CD4-positive, alpha-beta memory T cell (primary cell): ENCODE data around the gene GPN2. TPM values are rescaled to one million over a fixed set of nuclear protein-coding genes. Genes with fewer than 3 reads are reported as not detected.
A peak's percentile ranks its signal among the peaks of the same experiment; 100 is the strongest.
"Not testable (repeated sequence)": the region's sequence is repeated elsewhere in the genome, so short reads cannot be mapped to it uniquely, and the experiment has no call there.

Experiments
- CTCF ChIA-PET: fragments of 350-600 bp; sonication (Branson Sonifier 250); formaldehyde crosslinking; loops from one replicate; lab custom pipeline; 2021; ENCODE audit warnings: inconsistent platforms; ENCODE audit not compliant: partially characterized antibody; lab: Charles Lee
- POLR2A ChIA-PET: fragments of 350-600 bp; sonication (Branson Sonifier 250); formaldehyde crosslinking; loops from one replicate; lab custom pipeline; 2021; ENCODE audit not compliant: partially characterized antibody; lab: Charles Lee
- DNase-seq, 5 donors: peaks; one replicate each; pipeline versions ENCODE4 v3.0.0 to v3.0.0-alpha.2; 2020 to 2022; ENCODE audit warnings: mixed read lengths in 1 of 5
- H3K27ac ChIP-seq: one replicate; pipeline ENCODE4 v1.7.0; 2013; ENCODE audit warnings: low read depth, low read length
- H3K27me3 ChIP-seq: 2 replicates; pipeline ENCODE4 v1.7.0; 2013; ENCODE audit warnings: mild to moderate bottlenecking, low read length, moderate library complexity; ENCODE audit not compliant: insufficient read depth
- H3K36me3 ChIP-seq: 2 replicates; pipeline ENCODE4 v1.7.0; 2013; ENCODE audit warnings: mild to moderate bottlenecking, low read length, moderate library complexity; ENCODE audit not compliant: insufficient read depth
- H3K4me1 ChIP-seq: 2 replicates; pipeline ENCODE4 v1.7.0; 2013; ENCODE audit warnings: mild to moderate bottlenecking, low read length, moderate library complexity; ENCODE audit not compliant: insufficient read depth
- H3K4me3 ChIP-seq, 2 donors: one replicate each; pipeline ENCODE4 v1.7.0; 2013; ENCODE audit warnings: low read length in 2 of 2, mild to moderate bottlenecking in 1 of 2
- H3K9me3 ChIP-seq, 2 donors: one replicate each; pipeline ENCODE4 v1.7.0; 2013; ENCODE audit warnings: low read length in 2 of 2, control low read depth in 1 of 2; ENCODE audit not compliant: control insufficient read depth in 1 of 2
- H3K27ac Mint-ChIP-seq, 7 donors: one replicate each; pipeline ENCODE4 v1.8.0; 2020 to 2021; ENCODE audit warnings: mixed read lengths in 7 of 7, mild to moderate bottlenecking in 6 of 7, inconsistent platforms in 3 of 7, moderate library complexity in 3 of 7
- H3K27me3 Mint-ChIP-seq, 2 donors: one replicate each; pipeline ENCODE4 v1.8.0; 2020 to 2021; ENCODE audit warnings: mixed read lengths in 2 of 2
- H3K36me3 Mint-ChIP-seq, 2 donors: one replicate each; pipeline ENCODE4 v1.8.0; 2020 to 2021; ENCODE audit warnings: mixed read lengths in 2 of 2, inconsistent platforms in 1 of 2, mild to moderate bottlenecking in 1 of 2
- H3K4me1 Mint-ChIP-seq, 4 donors: one replicate each; pipeline ENCODE4 v1.8.0; 2020 to 2021; ENCODE audit warnings: mixed read lengths in 4 of 4, mild to moderate bottlenecking in 1 of 4
- H3K4me3 Mint-ChIP-seq, 8 donors: one replicate each; pipeline ENCODE4 v1.8.0; 2020 to 2021; ENCODE audit warnings: mixed read lengths in 8 of 8, mild to moderate bottlenecking in 7 of 8, moderate library complexity in 6 of 8, inconsistent platforms in 3 of 8
- H3K9me3 Mint-ChIP-seq, 8 donors: one replicate each; pipeline ENCODE4 v1.8.0; 2020 to 2021; ENCODE audit warnings: mixed read lengths in 8 of 8, mild to moderate bottlenecking in 5 of 8, inconsistent platforms in 3 of 8, moderate library complexity in 1 of 8
- intact Hi-C: fragments of 100-400 bp; cut with micrococcal nuclease; formaldehyde crosslinking; loops from one replicate; pipeline ENCODE4 v1.15.1; 2023
- polyA plus RNA-seq, 2 donors: library from polyadenylated mRNA; unstranded; fragments of 300-500 nt; fragmentation: Illumina TruSeq; gene quantifications; one replicate each; pipeline ENCODE4 v1.2.3, GENCODE V29; 2021
- total RNA-seq, 2 experiments: library from RNA; stranded (reverse); gene quantifications; one replicate each; pipeline ENCODE4 v1.2.3, GENCODE V29; 2021

The GPN2 gene
- total and polyA plus RNA-seq, 4 experiments from 2014 or later, result 15.3 to 38.0 (median 27.9) TPM

- no peaks in the 10 kb centered on the region for H3K27me3 ChIP-seq
- no peak overlapping the region for H3K4me3 ChIP-seq
- peaks cover 68% of the 10 kb centered on the region for H3K36me3 ChIP-seq
- H3K9me3 ChIP-seq, result no peaks in the 10 kb centered on the region
- ChIA-PET CTCF (interaction anchor here (1.3 to 3.7 kb wide), 7 partner anchors 14 to 39 kb away, joined by 4 to 19 read pairs (median 11); no protein-coding TSS in a partner anchor), POLR2A (interaction anchor here (0.6 to 2.7 kb wide), 3 partner anchors 15 to 83 kb away, joined by 4 to 11 read pairs (median 4); no protein-coding TSS in a partner anchor)
- H3K27me3 Mint-ChIP-seq, result no peaks in the 10 kb centered on the region
- H3K4me3 Mint-ChIP-seq, result no peak overlapping the region
- peaks cover 47 to 81% of the 10 kb centered on the region in 2 donors for H3K36me3 Mint-ChIP-seq
- peaks cover 3 to 15% (median 8%) of the 10 kb centered on the region in 4 donors for H3K4me1 Mint-ChIP-seq
- no peak for DNase-seq
- H3K27ac Mint-ChIP-seq, result peak overlapping the region in 4 of 7 donors; percentile 13 to 62 (median 40)
- no peaks in the 10 kb centered on the region for H3K9me3 Mint-ChIP-seq
- no peak overlapping the region for H3K27ac ChIP-seq
- intact Hi-C loops, result no loop called here
- no peaks in the 10 kb centered on the region for H3K4me1 ChIP-seq
These were observed 41.6 kb downstream of the GPN2 start for GRCh38 chr1:26848499-26848898.

- intact Hi-C loops, H3K27me3 Mint-ChIP-seq, DNase-seq, H3K4me3 ChIP-seq, H3K9me3 Mint-ChIP-seq, H3K4me3 Mint-ChIP-seq, H3K27ac ChIP-seq, H3K4me1 ChIP-seq, H3K9me3 ChIP-seq, H3K27me3 ChIP-seq: not testable (repeated sequence)
- Mint-ChIP-seq H3K27ac (peak overlapping the region in 6 of 7 donors; percentile 3 to 82 (median 35)), H3K4me1 (peaks cover 0 to 12% (median 7%) of the 10 kb centered on the region in 4 donors), H3K36me3 (peaks cover 44 to 77% of the 10 kb centered on the region in 2 donors)
- POLR2A ChIA-PET, result interaction anchor here (0.6 to 1.0 kb wide), 2 partner anchors 14 to 82 kb away, joined by 4 read pairs; no protein-coding TSS in a partner anchor
- CTCF ChIA-PET, result interaction anchor here (1.3 to 3.7 kb wide), 4 partner anchors 17 to 39 kb away, joined by 3 to 19 read pairs (median 4); no protein-coding TSS in a partner anchor
- peaks cover 64% of the 10 kb centered on the region for H3K36me3 ChIP-seq
These were observed 42.3 kb downstream of the GPN2 start for GRCh38 chr1:26847826-26848225.

- Mint-ChIP-seq H3K4me1 (peaks cover under 1 to 10% (median 6%) of the 10 kb centered on the region in 4 donors), H3K4me3 (no peak overlapping the region), H3K27ac (peak overlapping the region in 4 of 7 donors; percentile 22 to 44 (median 32)), H3K27me3 (no peaks in the 10 kb centered on the region), H3K9me3 (no peaks in the 10 kb centered on the region), H3K36me3 (peaks cover 26 to 60% of the 10 kb centered on the region in 2 donors)
- Histone ChIP-seq H3K27ac (no peak overlapping the region), H3K9me3 (no peaks in the 10 kb centered on the region), H3K27me3 (no peaks in the 10 kb centered on the region), H3K36me3 (peaks cover 51% of the 10 kb centered on the region), H3K4me3 (no peak overlapping the region), H3K4me1 (peaks cover 6% of the 10 kb centered on the region)
- intact Hi-C loops, result no loop called here
- ChIA-PET CTCF (no interaction called here), POLR2A (no interaction called here)
- DNase-seq, result no peak
These were observed 45.5 kb downstream of the GPN2 start for GRCh38 chr1:26844424-26845196.

- no peaks in the 10 kb centered on the region for H3K9me3 Mint-ChIP-seq
- Histone ChIP-seq H3K36me3 (peaks cover 34% of the 10 kb centered on the region), H3K27me3 (no peaks in the 10 kb centered on the region), H3K4me1 (peaks cover 29% of the 10 kb centered on the region), H3K27ac (peak overlapping the region; percentile 90), H3K9me3 (no peaks in the 10 kb centered on the region), H3K4me3 (no peak overlapping the region)
- peaks cover 33 to 63% of the 10 kb centered on the region in 2 donors for H3K36me3 Mint-ChIP-seq
- DNase-seq, result no peak
- ChIA-PET POLR2A (no interaction called here), CTCF (interaction anchor here (1.4 to 10.7 kb wide), 3 partner anchors 17 to 37 kb away, joined by 4 to 184 read pairs (median 4); partner anchors contain the start of gene ZDHHC18)
- intact Hi-C loops, result no loop called here
- peaks cover 18 to 46% (median 25%) of the 10 kb centered on the region in 4 donors for H3K4me1 Mint-ChIP-seq
- H3K4me3 Mint-ChIP-seq, result no peak overlapping the region
- H3K27me3 Mint-ChIP-seq, result no peaks in the 10 kb centered on the region
- peak overlapping the region; percentile 88 to 97 (median 94) for H3K27ac Mint-ChIP-seq
These were observed 50.3 kb downstream of the GPN2 start for GRCh38 chr1:26839779-26840178.

- H3K4me1 Mint-ChIP-seq, result peaks cover 21 to 46% (median 29%) of the 10 kb centered on the region in 4 donors
- peaks cover 35 to 63% of the 10 kb centered on the region in 2 donors for H3K36me3 Mint-ChIP-seq
- H3K4me3 Mint-ChIP-seq, result peak overlapping the region in 6 of 8 donors; percentile 12 to 57 (median 38)
- CTCF ChIA-PET, result interaction anchor here (0.8 to 10.7 kb wide), 6 partner anchors 12 to 30 kb away, joined by 3 to 184 read pairs (median 3); partner anchors contain the start of gene ZDHHC18
- Histone ChIP-seq H3K4me1 (peaks cover 34% of the 10 kb centered on the region), H3K36me3 (peaks cover 34% of the 10 kb centered on the region), H3K9me3 (no peaks in the 10 kb centered on the region), H3K27ac (peak overlapping the region; percentile 90), H3K27me3 (no peaks in the 10 kb centered on the region), H3K4me3 (no peak overlapping the region)
- peak overlapping the region; percentile 88 to 97 (median 94) for H3K27ac Mint-ChIP-seq
- H3K9me3 Mint-ChIP-seq, result no peaks in the 10 kb centered on the region
- no peaks in the 10 kb centered on the region for H3K27me3 Mint-ChIP-seq
- intact Hi-C loops, result no loop called here
- POLR2A ChIA-PET, result interaction anchor here (0.6 to 1.2 kb wide), 3 partner anchors 20 to 51 kb away, joined by 3 to 4 read pairs (median 4); partner anchors contain the start of gene GPN2
- DNase-seq, result no peak
These were observed 50.8 kb downstream of the GPN2 start for GRCh38 chr1:26839339-26839722.

- peaks cover 34% of the 10 kb centered on the region for H3K36me3 ChIP-seq
- Mint-ChIP-seq H3K36me3 (peaks cover 30 to 62% of the 10 kb centered on the region in 2 donors), H3K27me3 (no peaks in the 10 kb centered on the region), H3K9me3 (no peaks in the 10 kb centered on the region), H3K4me1 (peaks cover 24 to 47% (median 36%) of the 10 kb centered on the region in 4 donors), H3K4me3 (peak overlapping the region in 7 of 8 donors; percentile 13 to 59 (median 42)), H3K27ac (peak overlapping the region; percentile 88 to 97 (median 94))
- intact Hi-C loops, result no loop called here
- H3K9me3 ChIP-seq, result no peaks in the 10 kb centered on the region
- peak; percentile 62 to 92 (median 65) for DNase-seq
- ChIA-PET POLR2A (interaction anchor here (0.6 to 1.3 kb wide), 7 partner anchors 10 to 146 kb away, joined by 3 to 9 read pairs (median 4); partner anchors contain the start of gene GPN2), CTCF (interaction anchor here (0.8 to 10.7 kb wide), 6 partner anchors 12 to 29 kb away, joined by 3 to 184 read pairs (median 3); partner anchors contain the start of gene ZDHHC18)
- H3K4me3 ChIP-seq, result no peak overlapping the region
- no peaks in the 10 kb centered on the region for H3K27me3 ChIP-seq
- peak overlapping the region; percentile 90 for H3K27ac ChIP-seq
- H3K4me1 ChIP-seq, result peaks cover 40% of the 10 kb centered on the region
These were observed 51.4 kb downstream of the GPN2 start for GRCh38 chr1:26838474-26839338.
